22Rv1 (cell line): ENCODE measurements around the gene DNTT.

ENCODE experiments used
- CTCF ChIP-seq: fragments of 450-650 bp; IDR thresholded peaks from 2 replicates; pipeline ENCODE4 v1.5.1; 2017; ENCODE audit warnings: mild to moderate bottlenecking
- ZFX ChIP-seq: fragments of 450-650 bp; IDR thresholded peaks from 2 replicates; pipeline ENCODE4 v1.6.1; 2017; ENCODE audit warnings: antibody characterized with exemption, borderline replicate concordance

- TF ChIP-seq CTCF (no peak), ZFX (no peak)
These were observed 39.3 kb upstream of the DNTT start for GRCh38 chr10:96264938-96265337.
